ENCODE results near the gene ZNF148. TPM values are rescaled to one million over a fixed set of nuclear protein-coding genes. Genes with fewer than 3 reads are reported as not detected.
A peak's percentile ranks its signal among the peaks of the same experiment; 100 is the strongest.

ZNF148 gene
- total RNA-seq, 1 experiment from 2014 or later: 19.7 TPM

GRCh38 chr3:125187599-125187910 is 187.6 kb downstream of the ZNF148 start (continued):
- TF ChIP-seq FOXP4 (CRISPR knock-in tag; IDR thresholded peaks at IDR 0.05): no peak
- TF ChIP-seq GTF2I (CRISPR knock-in tag; conservative IDR thresholded peaks at IDR 0.05): no peak
- no peak for TF ChIP-seq IRF2 (CRISPR knock-in tag; IDR thresholded peaks at IDR 0.05; ENCODE audit: borderline replicate concordance, low read depth)
- TF ChIP-seq ATF3 (CRISPR knock-in tag; conservative IDR thresholded peaks at IDR 0.05): no peak
- TF ChIP-seq IRF1 (CRISPR knock-in tag; IDR thresholded peaks at IDR 0.05): no peak
- TF ChIP-seq MXD4 (CRISPR knock-in tag; IDR thresholded peaks at IDR 0.05; ENCODE audit: borderline replicate concordance): no peak
- TF ChIP-seq ZNF263 (CRISPR knock-in tag; IDR thresholded peaks at IDR 0.05; ENCODE audit: low read depth): no peak
- TF ChIP-seq CBFB (CRISPR knock-in tag; IDR thresholded peaks at IDR 0.05; ENCODE audit: low read depth): no peak
- TF ChIP-seq, protein P1, sequence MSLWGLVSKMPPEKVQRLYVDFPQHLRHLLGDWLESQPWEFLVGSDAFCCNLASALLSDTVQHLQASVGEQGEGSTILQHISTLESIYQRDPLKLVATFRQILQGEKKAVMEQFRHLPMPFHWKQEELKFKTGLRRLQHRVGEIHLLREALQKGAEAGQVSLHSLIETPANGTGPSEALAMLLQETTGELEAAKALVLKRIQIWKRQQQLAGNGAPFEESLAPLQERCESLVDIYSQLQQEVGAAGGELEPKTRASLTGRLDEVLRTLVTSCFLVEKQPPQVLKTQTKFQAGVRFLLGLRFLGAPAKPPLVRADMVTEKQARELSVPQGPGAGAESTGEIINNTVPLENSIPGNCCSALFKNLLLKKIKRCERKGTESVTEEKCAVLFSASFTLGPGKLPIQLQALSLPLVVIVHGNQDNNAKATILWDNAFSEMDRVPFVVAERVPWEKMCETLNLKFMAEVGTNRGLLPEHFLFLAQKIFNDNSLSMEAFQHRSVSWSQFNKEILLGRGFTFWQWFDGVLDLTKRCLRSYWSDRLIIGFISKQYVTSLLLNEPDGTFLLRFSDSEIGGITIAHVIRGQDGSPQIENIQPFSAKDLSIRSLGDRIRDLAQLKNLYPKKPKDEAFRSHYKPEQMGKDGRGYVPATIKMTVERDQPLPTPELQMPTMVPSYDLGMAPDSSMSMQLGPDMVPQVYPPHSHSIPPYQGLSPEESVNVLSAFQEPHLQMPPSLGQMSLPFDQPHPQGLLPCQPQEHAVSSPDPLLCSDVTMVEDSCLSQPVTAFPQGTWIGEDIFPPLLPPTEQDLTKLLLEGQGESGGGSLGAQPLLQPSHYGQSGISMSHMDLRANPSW (CRISPR knock-in tag; conservative IDR thresholded peaks at IDR 0.05; ENCODE audit: low read depth): no peak
- TF ChIP-seq, protein P2, sequence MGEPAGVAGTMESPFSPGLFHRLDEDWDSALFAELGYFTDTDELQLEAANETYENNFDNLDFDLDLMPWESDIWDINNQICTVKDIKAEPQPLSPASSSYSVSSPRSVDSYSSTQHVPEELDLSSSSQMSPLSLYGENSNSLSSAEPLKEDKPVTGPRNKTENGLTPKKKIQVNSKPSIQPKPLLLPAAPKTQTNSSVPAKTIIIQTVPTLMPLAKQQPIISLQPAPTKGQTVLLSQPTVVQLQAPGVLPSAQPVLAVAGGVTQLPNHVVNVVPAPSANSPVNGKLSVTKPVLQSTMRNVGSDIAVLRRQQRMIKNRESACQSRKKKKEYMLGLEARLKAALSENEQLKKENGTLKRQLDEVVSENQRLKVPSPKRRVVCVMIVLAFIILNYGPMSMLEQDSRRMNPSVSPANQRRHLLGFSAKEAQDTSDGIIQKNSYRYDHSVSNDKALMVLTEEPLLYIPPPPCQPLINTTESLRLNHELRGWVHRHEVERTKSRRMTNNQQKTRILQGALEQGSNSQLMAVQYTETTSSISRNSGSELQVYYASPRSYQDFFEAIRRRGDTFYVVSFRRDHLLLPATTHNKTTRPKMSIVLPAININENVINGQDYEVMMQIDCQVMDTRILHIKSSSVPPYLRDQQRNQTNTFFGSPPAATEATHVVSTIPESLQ (CRISPR knock-in tag; IDR thresholded peaks at IDR 0.05): no peak
- no peak for TF ChIP-seq GRHL2 (CRISPR knock-in tag; IDR thresholded peaks at IDR 0.05; ENCODE audit: insufficient replicate concordance, severe bottlenecking)
- no peak for TF ChIP-seq CDX4 (CRISPR knock-in tag; IDR thresholded peaks at IDR 0.05; ENCODE audit: borderline replicate concordance)

- H3K9me3 Mint-ChIP-seq: peaks cover 12% of the 10 kb centered on the region
- TF ChIP-seq ZNF671 (CRISPR knock-in tag; IDR thresholded peaks at IDR 0.05): no peak
- DNase-seq (ENCODE audit: low spot score) (no peak), ATAC-seq (no peak)
- H3K36me3 Mint-ChIP-seq: peaks cover 30% of the 10 kb centered on the region
- ChIA-PET POLR2A (no interaction called here), CTCF (interaction anchor here (1.0 kb wide), 1 partner anchor 23 kb away, joined by 4 read pairs; no protein-coding TSS in a partner anchor)
- peak overlapping the region; percentile 43 for H3K27ac Mint-ChIP-seq
- no peaks in the 10 kb centered on the region for H3K27me3 Mint-ChIP-seq (ENCODE audit: low read depth)
- peaks cover 36% of the 10 kb centered on the region for H3K4me1 Mint-ChIP-seq
- no peak overlapping the region for H3K4me3 Mint-ChIP-seq
Observed at GRCh38 chr3:125186800-125187598, 188.1 kb downstream of the ZNF148 start.

DNA sequence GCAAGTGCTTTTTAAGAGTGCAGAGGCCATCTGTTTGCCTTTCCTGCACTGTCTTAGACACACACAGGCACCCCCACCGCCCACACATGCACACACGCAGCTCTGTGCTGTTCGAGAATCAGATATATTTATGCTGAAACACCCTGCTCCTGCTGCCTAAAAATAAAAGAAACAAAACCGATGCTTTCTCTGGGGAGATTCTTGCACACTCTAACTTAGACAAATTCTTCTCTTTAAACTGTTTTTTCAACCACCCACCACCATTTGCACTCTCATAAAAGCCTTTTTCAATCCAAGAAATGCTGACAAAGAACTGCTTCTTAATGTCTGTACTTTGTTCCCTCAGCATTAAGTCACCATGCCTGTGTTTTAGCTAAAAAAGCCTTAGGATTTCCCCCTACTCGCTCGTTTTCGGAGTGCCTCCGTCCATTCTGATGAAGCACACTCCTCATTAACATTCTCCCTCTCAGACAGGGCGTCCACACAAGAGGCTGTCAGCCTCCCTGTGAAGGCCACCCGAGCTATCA is 188.8 kb downstream of the ZNF148 start:
- H3K36me3 Mint-ChIP-seq: peaks cover 30% of the 10 kb centered on the region
- no peaks in the 10 kb centered on the region for H3K27me3 Mint-ChIP-seq (ENCODE audit: low read depth)
- ATAC-seq: no peak
- CTCF ChIA-PET: no interaction called here
- peaks cover 12% of the 10 kb centered on the region for H3K9me3 Mint-ChIP-seq
- peaks cover 31% of the 10 kb centered on the region for H3K4me1 Mint-ChIP-seq
- H3K4me3 Mint-ChIP-seq: no peak overlapping the region
- POLR2A ChIA-PET: no interaction called here
- peak overlapping the region; percentile 19; the same call in 1 of the 2 replicates for H3K27ac Mint-ChIP-seq
- DNase-seq (ENCODE audit: low spot score): no peak
- no peak for TF ChIP-seq ATF1 (CRISPR knock-in tag; IDR thresholded peaks at IDR 0.05)
- no peak for TF ChIP-seq GTF2I (CRISPR knock-in tag; conservative IDR thresholded peaks at IDR 0.05)
- no peak for TF ChIP-seq MXD4 (CRISPR knock-in tag; IDR thresholded peaks at IDR 0.05; ENCODE audit: borderline replicate concordance)
- no peak for TF ChIP-seq SP1 (CRISPR knock-in tag; conservative IDR thresholded peaks at IDR 0.05)
- TF ChIP-seq FOXJ3 (CRISPR knock-in tag; IDR thresholded peaks at IDR 0.05; ENCODE audit: borderline replicate concordance): no peak
- TF ChIP-seq ZNF219 (CRISPR knock-in tag; IDR thresholded peaks at IDR 0.05; ENCODE audit: borderline replicate concordance): no peak
- no peak for TF ChIP-seq TEAD1 (CRISPR knock-in tag; IDR thresholded peaks at IDR 0.05)
- no peak for TF ChIP-seq CREB1 (CRISPR knock-in tag; IDR thresholded peaks at IDR 0.05)
- TF ChIP-seq, protein P3, sequence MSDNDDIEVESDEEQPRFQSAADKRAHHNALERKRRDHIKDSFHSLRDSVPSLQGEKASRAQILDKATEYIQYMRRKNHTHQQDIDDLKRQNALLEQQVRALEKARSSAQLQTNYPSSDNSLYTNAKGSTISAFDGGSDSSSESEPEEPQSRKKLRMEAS (CRISPR knock-in tag; IDR thresholded peaks at IDR 0.05): no peak
- no peak for TF ChIP-seq NR3C1 (CRISPR knock-in tag; conservative IDR thresholded peaks at IDR 0.05; ENCODE audit: low read depth)
- no peak for TF ChIP-seq E2F1 (CRISPR knock-in tag; IDR thresholded peaks at IDR 0.05)
